Measurements from ENCODE around the gene IPMK.

The IPMK gene

DNA sequence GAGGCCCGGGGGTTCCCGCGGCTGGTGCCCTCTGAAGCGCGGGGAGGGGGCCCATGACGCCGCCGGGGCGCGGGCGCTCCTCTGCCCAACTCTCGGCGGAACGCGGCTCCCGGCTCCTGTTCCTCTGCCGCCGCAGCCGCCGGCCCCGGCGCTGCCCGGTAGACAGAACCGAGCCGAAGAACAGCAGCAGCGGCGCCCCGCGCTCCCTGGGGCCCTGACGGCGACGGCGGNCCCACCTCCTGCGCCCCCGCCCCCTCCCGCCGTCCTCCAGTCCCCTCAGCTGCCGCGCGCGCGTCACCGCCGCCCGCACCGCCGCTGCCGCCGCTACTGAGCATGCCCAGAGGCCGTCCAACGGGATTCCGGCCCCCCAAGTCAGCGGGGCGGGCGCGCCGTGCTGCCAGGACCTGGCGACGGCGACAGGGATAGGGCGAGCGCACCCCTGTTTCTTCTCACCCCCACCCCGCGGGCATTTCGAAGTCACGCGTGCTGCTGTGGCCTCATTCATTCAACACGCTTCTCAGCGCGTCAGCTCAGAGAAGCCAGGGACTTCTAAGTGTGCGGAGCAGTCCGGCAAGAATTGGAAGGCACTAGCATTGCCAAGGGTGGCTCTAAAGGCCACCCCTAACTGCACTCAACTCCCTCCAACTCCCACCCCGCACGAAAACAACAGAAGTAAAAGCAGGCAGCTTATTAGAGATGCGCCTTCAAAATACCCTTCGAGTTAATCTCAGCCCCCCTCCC lies at the start of gene IPMK:
TSS of gene IPMK (minus strand) at position 182 of the 741 bp plus-strand sequence. CDS start 283 bp downstream, outside the sequence.
- DNase-seq (ENCODE audit: low spot score), result peak; percentile 94

DNA sequence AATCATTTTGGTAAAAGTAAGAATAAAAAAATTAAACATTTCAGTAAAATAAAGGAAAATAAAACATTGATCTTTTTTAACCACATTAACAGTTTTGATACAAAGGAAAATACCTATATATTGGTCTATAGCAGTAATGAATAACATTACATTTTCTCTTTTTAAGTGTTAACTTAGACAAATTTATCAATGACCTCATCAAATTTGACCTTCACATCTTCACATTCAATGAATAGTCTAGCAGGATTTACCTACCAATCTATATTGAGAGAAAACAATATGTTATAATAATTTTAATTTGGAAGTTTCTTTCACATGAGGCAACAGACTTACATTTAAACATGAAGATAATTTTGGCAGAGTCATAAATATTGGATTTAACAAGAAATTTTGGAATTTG lies 49.2 kb upstream of the IPMK start:
- DNase-seq (ENCODE audit: low spot score), result no peak

DNA sequence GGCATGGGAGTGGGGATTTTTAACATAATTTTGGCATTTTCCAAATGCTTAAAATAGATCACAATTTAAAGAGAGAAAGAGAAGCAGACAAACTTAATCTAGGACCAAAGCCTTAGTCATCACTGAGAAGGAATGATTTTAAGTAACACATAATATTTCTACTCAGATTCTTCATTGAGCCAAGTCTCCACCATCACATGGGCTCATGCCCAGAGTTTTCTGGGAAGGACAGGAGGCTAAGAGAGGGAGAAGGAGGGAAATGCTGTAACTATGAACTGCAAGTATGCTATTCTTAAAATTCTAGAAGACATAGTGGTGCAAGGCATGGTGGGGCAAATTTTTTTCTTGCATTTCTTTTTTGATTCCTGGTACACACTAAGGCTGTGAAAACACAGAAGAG lies 43.3 kb upstream of the IPMK start:
- no peak for DNase-seq (ENCODE audit: low spot score)

DNA sequence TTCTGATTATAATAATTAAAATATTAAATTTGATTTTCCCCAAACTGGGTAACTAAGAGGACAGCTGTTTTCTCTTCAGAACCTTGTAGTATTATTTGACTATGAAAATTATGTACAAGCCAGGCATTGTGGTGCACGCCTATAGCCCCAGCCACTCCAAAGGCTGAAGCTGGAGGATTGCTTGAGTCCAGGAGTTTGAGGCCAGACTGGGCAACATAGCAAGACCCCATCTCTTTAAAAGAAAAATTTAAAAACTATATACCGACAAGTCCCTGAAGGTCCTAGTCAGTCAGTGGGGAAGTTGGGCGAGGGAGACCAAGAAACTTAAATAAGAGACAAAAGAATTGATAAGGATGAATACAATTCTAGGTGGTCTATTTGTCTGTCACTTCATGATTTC lies 40.0 kb upstream of the IPMK start:
- no peak for DNase-seq (ENCODE audit: low spot score)

DNA sequence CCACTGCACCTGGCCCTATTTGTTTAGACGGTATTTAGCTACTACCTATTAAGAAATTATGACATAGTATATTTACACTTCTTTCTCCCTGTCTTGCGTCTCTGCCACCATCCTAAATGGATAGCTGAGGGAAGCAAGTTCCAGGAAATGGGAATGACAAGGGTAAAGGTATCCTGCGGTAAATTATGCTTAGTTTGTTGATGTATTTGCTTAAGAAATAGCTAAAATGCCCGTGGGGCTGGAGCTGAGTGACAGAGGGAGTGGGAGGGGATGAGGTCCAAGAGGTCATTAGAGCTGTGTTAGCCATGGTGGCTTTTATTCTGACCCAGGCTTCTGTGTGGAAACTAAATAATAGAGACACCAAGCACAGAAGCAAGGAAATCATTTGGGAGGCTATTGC lies 38.1 kb upstream of the IPMK start:
- no peak for DNase-seq (ENCODE audit: low spot score)

DNA sequence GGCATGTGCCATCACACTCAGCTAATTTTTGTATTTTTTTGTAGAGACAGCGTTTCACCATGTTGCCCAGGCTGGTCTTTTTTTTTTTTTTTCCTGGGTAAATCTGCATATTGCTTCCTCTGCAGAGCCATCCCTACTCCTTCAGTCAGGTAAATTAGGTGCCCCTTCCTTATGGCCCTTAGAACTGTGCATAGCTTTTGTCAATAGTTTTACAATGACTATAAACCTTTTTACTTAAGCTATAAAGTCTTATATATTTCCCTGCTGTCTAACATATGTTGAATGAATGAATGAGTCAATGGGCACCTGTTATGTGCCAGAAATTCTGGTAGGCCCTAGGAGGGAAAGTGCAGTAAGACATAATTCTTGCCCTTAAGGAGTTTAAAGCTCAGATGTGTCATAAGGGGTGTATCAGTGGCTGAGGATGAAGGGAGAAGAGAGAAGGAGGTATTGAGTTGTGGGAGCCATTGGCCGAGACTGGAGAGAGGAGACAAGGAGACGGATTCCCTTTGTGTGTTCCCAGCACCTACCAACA lies 36.5 kb upstream of the IPMK start:
- DNase-seq (ENCODE audit: low spot score), result no peak

DNA sequence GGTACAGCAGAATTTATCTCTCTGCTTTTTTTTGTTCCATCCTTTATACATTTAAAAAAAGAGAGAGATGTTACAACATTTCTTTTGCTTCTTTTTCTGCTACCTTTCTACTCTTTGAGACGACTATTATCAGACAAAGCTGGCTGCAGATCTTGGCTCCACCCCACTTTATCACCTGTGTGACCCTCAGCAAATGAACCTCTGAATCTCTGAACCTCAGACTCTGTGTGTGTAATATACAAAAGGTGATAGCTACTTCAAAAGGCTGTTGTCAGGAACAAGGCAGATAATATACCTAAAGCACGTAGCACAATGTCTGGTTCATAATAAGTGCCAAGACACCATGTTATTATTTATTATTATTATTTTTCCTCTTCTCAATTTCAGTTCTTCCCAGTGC lies 34.6 kb upstream of the IPMK start:
- DNase-seq (ENCODE audit: low spot score), result no peak

DNA sequence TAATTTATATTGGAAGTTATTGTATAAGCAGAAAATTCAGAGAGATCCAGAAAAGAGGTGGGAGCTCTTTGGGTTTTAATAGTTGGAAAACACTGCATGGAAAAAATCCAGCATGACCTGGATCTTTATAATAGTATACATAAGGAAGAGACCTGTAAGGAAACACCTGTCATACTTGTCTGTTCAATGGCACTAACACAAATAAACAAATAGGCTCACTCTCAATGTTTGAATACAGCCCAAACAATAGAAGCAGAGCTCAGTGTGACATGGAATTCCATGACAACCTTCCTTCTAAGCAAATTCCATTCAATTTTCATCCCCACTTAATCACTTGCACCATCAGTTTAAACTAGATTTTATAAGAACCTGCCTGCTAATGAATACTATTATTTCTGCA lies 33.0 kb upstream of the IPMK start:
- no peak for DNase-seq (ENCODE audit: low spot score)

DNA sequence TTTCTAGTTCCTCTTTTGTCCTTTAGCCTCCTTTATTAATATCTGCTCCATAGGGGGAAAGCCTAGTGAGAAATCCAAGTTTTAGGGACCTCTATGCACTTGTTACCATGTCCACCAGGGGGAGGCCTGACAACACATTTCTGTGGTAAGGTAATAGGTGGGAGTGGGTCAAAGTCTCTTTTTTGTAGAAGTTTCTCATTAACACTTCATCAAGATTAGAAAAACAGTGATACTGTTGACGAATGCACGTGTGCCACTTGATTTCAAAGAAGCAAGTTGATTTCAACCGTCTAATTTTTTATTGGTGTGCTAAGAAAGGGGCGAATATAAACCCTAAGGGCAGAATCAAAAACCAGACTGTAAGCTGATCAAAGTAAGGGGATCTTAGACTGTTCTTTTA lies 31.9 kb upstream of the IPMK start:
- peak; percentile 84 for DNase-seq (ENCODE audit: low spot score)

DNA sequence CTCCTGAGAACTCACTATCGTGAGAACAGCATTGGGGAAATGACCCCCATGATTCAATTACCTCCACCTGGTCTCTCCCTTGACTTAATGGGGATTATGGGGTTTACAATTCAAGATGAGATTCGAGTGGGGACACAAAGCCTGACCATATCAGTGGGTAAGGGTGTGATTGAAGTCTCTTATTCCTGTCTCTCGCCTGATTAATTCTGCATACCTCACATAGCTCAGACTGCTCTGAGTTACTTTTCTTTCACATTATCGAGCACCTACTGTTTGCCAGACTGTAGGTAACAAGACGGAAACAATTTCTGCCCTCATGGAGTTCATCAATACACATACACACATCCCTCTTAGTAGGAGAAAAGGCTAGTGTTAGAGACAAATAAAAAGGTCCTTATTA lies 26.3 kb upstream of the IPMK start:
- DNase-seq (ENCODE audit: low spot score), result no peak

DNA sequence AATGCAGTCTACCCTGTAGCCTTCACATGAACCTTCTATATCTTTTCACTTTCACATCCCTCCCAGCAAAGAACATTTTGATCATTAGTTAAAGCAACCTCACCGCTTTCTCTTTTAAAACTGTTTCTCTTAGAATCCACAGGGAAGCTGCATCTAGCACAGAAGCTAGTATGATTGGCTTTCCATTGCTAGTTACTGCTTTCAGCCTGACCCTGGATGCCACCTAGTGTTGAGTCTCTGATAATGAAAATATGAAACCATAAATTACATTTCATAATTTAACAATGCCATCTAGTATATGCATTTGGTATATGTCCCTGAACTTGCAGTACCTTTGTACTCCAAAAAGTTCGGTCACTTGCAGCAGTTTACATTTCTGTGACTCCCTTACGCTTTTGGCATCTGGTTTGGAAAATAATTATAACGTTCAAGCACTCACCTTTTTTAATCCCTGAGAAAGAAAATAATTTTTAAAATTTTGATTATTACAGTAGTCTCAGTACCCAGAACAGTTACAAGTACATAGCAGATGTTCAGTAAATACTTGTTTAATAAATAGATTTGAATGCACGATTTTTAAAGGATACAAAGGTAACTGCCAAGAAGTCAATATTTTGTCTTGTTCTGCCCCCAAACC lies 24.0 kb upstream of the IPMK start:
- DNase-seq (ENCODE audit: low spot score), result peak; percentile 68

DNA sequence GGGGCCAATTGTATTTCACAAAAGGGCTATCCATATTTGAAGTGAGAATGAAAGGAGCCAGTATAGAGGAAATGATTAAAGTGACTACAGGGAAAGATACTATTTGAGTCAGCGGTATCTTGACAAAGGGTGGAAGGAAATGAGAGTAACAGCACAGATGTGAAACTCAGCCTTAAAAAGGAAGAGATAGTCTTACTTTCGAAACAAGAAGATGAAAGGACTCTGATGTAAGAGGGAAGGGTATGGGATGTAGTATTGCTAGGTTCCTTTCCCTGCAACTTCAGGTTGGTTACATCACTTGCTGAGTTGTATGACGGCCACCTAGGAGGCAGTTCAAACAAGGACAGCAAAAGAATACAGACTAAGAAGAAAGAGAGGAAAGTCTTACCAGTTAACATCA lies 14.9 kb upstream of the IPMK start:
- no peak for DNase-seq (ENCODE audit: low spot score)

DNA sequence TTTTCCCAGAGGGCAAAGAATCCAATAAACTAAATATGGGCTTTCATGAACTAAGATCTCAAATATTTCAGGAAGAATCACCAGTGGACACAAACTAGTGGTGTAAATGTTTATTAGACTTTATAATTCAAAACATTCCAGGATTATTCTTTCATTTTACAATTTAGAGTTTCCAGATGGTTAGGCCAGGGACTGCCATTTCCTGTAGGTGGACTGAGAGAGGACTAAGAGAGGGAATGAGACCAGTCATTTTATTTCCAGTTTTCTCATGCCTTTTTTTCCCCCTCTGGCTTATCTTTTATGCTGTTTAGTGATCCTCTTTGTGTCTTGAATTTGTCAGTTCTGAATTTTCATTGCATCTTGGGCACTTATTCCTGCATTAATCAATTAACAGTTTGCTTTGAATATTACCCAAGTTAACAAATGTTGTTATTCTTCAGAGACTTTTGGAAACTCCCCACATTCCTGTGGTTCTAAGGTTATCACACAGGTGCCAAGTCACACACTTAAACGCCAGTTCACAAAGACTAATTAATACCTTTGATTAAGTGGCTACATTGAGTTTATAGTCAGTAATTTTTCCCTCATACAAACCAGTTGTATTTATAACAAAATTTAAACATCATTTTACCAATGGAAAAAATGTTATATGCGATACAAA lies 13.5 kb upstream of the IPMK start:
- no peak for DNase-seq (ENCODE audit: low spot score)

DNA sequence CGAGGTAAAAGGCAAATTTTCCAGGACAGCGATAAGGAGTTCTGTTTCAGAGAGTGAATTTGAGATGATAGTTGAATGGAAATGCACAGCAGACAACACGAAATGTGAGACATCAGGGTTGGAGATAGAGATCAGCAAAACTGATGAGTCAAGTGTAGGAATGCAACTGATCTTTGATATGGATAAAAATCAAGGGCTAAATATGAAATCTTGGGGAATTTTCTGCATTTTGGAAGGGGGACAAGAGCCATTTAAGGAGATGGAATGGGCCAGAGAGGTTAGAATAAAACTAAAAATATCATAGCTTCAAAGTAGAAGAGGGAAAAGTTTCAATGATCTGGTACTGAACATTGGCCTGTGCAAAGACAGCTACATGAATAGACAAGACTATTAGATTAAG lies 12.8 kb upstream of the IPMK start:
- no peak for DNase-seq (ENCODE audit: low spot score)

DNA sequence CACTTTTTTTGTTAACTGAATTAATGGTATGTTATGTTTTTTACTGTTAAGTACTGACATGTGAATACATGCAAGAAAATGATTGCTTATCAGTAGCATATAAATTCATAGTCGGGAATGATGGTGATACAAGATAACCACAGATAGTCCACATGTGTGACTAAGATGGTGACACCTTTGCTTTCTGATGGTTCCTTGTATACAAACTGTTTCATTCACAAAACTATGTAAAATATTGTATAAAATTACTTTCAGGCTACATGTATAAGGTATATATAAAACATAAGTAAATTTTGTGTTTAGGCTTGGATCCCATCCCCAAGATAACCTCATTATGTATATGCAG lies 11.2 kb upstream of the IPMK start:
- no peak for DNase-seq (ENCODE audit: low spot score)

DNA sequence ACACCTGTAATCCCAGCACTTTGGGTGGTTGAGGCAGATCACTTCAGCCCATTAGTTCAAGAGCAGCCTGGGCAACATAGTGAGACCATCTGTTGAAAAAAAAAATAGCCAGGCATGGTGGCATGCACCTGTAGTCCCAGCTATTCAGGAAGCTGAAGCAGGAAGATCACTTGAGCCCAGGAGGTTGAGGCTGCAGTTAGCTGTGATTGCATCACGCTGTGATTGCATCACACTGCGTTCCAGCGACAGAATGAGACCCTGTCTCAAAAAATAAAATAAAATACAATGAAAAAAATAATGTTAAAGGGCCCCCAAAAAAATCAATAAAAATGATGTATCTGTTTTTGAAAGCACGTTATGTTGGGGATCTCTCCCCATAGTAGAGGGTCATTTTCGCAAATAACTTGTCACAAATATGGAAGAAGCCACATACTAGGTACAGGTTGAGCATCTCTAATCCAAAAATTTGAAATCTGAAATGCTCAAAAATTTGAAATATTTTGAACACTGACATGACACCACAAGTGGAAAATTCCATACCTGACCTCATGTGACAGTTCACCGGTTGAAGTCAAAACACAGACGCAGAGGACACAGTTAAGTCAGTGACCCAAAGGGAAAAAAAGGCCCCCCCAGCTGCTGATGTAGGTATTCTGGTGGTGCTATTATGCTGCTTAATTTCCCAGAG lies 10.7 kb upstream of the IPMK start:
- no peak for DNase-seq (ENCODE audit: low spot score)

DNA sequence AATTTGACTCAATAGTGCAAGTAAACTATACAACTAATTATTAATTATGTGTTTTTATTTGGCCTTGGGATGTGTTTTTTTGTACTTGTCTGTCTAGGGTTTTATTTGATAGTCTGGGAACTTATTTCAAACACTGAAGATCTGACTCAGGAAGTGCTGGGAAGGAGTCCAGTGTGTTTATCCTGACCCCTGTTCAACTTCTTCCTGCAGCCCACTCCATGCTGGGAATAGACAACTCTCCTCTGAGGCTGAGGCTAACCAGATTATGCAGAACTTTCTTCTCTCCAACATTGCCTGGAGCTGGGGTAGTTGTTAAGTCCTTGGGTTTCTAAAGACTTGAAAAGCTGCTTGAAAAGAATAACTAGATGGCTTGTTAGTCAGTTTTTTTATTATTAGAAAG lies 8.2 kb upstream of the IPMK start:
- no peak for DNase-seq (ENCODE audit: low spot score)

DNA sequence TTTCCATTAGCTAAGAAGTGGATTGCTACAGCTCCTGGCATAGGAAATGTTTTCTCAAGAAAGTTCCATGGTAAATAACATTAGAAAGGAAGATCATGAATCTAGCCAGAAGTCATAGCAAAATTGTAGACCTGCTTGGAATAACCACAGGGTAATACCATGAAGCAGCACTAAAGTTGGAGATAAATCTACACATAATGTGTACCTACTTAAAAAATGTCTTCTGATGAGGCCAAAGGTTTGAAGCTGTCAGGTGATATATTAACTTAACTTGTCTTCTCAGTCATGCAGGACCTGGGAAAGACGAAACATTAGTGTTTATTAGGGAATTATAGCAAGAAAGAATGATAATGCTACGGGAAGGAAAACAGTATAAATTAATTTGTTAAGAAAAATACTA lies 7.6 kb upstream of the IPMK start:
- no peak for DNase-seq (ENCODE audit: low spot score)

DNA sequence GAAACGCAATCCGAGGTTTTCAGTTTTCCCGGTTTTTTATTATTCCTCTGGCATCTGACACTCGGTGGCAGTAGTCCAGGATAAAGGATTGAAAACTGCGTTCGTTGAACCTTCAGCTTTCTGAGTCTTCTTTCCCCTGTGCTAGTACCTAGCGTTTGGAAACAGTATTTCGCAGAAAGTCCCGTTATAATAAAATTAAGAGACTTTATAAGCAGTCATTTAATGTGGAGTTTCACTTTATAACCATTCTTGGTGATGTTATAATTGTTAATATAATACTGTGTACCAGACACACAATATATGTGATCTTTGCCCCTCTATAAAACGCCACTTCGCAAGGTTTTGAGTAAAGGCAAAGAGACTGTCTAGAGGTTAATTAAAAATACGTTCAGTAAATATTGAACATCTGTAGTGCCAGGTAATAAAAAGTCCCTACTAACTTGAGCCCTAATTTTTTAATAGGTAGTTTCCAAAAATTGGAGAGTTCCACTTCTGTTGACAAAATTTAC lies 2.1 kb upstream of the IPMK start:
- DNase-seq (ENCODE audit: low spot score), result no peak

DNA sequence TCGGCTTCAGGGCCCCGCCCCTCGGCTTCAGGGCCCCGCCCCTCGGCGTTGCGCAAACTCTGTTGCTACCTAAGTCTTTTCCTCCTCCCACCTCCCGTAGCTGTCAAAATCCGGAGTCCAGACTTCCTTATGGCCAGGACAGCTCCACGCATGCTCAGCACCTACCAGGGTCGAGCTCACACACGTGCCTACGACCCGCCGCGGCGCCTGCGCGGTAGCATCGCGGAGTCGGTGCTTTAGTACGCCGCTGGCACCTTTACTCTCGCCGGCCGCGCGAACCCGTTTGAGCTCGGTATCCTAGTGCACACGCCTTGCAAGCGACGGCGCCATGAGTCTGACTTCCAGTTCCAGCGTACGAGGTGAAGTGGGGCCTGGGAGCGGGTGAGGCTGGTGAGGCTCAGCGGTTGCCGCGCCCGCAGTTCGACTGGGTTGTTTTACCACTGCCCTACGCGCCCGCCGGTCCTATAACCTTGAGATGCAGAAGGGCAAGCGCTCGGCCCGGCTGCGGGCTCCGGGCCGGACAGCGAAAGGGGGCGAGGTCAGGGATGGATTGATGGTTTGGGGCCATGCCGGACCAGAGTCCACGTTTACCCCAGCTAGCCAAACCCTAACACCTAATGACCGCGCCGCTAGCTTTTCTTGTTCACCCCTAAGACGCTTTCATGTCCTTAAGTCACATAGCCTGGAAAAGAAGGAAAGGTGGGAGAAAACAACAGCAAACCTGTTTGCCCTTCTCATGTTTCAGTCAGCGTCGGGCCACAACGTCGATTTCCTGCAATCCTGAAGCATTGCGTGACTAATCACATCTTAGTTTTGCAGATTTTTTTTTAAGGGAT lies 1.5 kb upstream of the IPMK start, which contains the start of gene CISD1:
TSS of gene CISD1 (plus strand) at position 217 of the 836 bp plus-strand sequence. CDS start at position 329, 112 bp downstream.
- peak; percentile 99 for DNase-seq (ENCODE audit: low spot score)

DNA sequence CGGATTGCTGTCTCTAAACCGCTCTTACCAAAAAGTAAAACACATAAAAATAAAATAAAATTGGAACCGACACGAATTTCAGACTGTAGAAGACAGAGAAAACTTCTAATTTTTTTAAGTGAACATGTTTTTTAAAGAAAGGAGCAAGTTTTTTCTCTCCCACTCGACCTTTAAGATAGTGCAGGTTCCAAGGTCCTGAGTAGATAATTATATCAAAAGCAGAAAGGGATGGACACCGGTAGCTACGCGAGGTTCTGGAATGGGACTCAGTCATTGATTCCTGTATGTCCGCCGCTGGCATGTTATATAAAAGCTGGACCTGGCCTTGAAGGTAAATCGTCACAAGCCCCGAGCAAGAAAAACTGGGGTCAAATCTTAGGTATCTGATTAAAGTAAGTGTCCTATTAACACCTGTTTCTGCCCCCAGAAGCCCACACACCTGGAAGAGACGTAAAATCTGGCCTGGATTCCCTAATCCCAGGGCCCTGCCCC lies 806 bp upstream of the IPMK start:
- no peak for DNase-seq (ENCODE audit: low spot score)

All from NAMALWA (cell line).